ENCODE measurements around the gene LSG1. TPM values are rescaled to one million over a fixed set of nuclear protein-coding genes. Genes with fewer than 3 reads are reported as not detected.

Gene LSG1
- total and polyA plus RNA-seq, 9 of the 15 experiments (the other 6 are each of a cell fraction or from before 2014, with no cell fraction given): 14.9 to 73.7 (median 46.7) TPM

DNA sequence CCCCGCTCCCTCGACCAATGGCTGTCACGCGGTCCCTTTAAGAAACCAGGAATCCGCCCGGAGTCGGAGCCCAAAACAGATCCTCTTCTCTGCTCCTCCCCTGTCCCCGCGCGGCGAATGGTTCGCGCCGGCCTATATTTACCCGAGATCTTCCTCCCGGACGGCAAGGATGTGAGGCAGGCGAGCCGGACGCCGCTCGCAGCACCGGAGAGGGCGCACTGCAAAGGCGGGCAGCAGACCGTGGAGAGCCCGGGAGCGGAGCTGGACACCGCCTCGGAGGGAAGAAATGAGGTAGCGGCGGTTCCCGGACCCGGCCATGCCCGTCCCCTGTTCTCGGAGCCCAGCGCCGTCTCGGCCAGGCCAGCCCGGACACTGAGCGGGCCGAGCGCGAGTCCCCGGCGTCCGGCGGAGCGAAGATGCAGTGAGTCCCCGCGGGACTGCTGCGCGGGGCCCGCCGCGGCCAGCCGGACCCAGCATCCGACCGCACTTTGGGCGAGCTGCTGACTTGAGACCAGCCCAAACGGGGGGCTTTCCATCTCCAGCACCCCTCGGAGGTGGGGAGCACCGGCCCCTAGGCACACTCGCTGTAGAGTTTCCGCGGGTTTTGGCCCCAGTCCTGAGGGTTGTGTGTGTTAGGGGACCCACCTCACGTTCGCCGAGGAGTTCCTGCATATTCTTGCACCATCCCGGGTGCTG lies 13.9 kb upstream of the LSG1 start, which contains the start of gene FAM43A (continued):
- TF ChIP-seq ZNF609 (CRISPR knock-in tag; IDR thresholded peaks at IDR 0.05; ENCODE audit: borderline replicate concordance): no peak
- peak; percentile 66; the same call in 1 of the 2 replicates for TF ChIP-seq ZFX (CRISPR knock-in tag; IDR thresholded peaks at IDR 0.05)
- no peak for TF ChIP-seq POLR2AphosphoS2 (IDR thresholded peaks at IDR 0.05; ENCODE audit: low read length)
- TF ChIP-seq RBM17 (IDR thresholded peaks at IDR 0.05; ENCODE audit: borderline replicate concordance, low read depth, low read length): no peak
- TF ChIP-seq HOXB6 (CRISPR knock-in tag; IDR thresholded peaks at IDR 0.05; ENCODE audit: borderline replicate concordance): no peak
- peak; percentile 97 for TF ChIP-seq POLR2G (IDR thresholded peaks at IDR 0.05; ENCODE audit: low read depth, low read length)
- no peak for TF ChIP-seq HLTF (IDR thresholded peaks at IDR 0.05)
- peak; percentile 61; the same call in 1 of the 2 replicates for TF ChIP-seq MTA3 (IDR thresholded peaks at IDR 0.05; ENCODE audit: borderline replicate concordance)
- TF ChIP-seq POU5F1 (IDR thresholded peaks at IDR 0.05; ENCODE audit: borderline replicate concordance, low read depth, low read length, partially characterized antibody): no peak
- TF ChIP-seq TBP (optimal IDR thresholded peaks at IDR 0.05; ENCODE audit: low read depth, low read length): peak; percentile 29
- no peak for TF ChIP-seq ZFP1 (CRISPR knock-in tag; IDR thresholded peaks at IDR 0.05)
- peak in 1 of 2 experiments; percentile 61; a peak in 1 of 4 replicates for TF ChIP-seq SRF (CRISPR knock-in tag; IDR thresholded peaks at IDR 0.05)
- no peak for TF ChIP-seq XRCC3 (IDR thresholded peaks at IDR 0.05)
- no peak for TF ChIP-seq FOXK1 (CRISPR knock-in tag; IDR thresholded peaks at IDR 0.05; ENCODE audit: borderline replicate concordance)
- TF ChIP-seq PTBP1 (IDR thresholded peaks at IDR 0.05; ENCODE audit: low read depth, low read length): no peak
- TF ChIP-seq, protein P1, sequence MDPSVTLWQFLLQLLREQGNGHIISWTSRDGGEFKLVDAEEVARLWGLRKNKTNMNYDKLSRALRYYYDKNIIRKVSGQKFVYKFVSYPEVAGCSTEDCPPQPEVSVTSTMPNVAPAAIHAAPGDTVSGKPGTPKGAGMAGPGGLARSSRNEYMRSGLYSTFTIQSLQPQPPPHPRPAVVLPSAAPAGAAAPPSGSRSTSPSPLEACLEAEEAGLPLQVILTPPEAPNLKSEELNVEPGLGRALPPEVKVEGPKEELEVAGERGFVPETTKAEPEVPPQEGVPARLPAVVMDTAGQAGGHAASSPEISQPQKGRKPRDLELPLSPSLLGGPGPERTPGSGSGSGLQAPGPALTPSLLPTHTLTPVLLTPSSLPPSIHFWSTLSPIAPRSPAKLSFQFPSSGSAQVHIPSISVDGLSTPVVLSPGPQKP (CRISPR knock-in tag; IDR thresholded peaks at IDR 0.05): no peak
- peak; percentile 54 to 64; a peak in 2 of 4 replicates for TF ChIP-seq MAZ (CRISPR knock-in tag; conservative IDR thresholded peaks at IDR 0.05 in 1 of 2, IDR thresholded peaks at IDR 0.05 in 1 of 2)
- peak; percentile 73; the same call in 1 of the 2 replicates for TF ChIP-seq PHF8 (IDR thresholded peaks at IDR 0.05; ENCODE audit: borderline replicate concordance, low read length)
- peak; percentile 82; the same call in 1 of the 2 replicates for TF ChIP-seq HINFP (tag; conservative IDR thresholded peaks at IDR 0.05; ENCODE audit: low read depth)
- TF ChIP-seq TEAD1 (CRISPR knock-in tag; IDR thresholded peaks at IDR 0.05): no peak

All from K562 (cell line).